ENCODE results near the gene PPP6R3. TPM values are rescaled to one million over a fixed set of nuclear protein-coding genes. Genes with fewer than 3 reads are reported as not detected.

Gene PPP6R3
- total RNA-seq, 1 experiment from 2014 or later = 138 TPM

- Histone ChIP-seq H4K8ac (replicated peaks; ENCODE audit: insufficient read length, low read depth, low read length) (no peak overlapping the region), H2BK120ac (ENCODE audit: low read depth, low read length, poor library complexity, severe bottlenecking) (no peak overlapping the region), H3K79me2 (ENCODE audit: insufficient read depth, low read length) (peaks cover 68% of the 10 kb centered on the region; the same call in 1 of the 2 replicates), H3K27ac (ENCODE audit: insufficient read length, low read depth, low read length) (no peak overlapping the region), H3K9ac (ENCODE audit: extremely low read depth, insufficient read length, low read length) (no peak overlapping the region), H3K4ac (ENCODE audit: low read depth, low read length) (no peak overlapping the region), H2AK5ac (ENCODE audit: insufficient read length, low read length) (no peak overlapping the region), H3K4me2 (ENCODE audit: insufficient read depth, insufficient read length, low read length) (no peak overlapping the region), H2AFZ (ENCODE audit: low read length) (no peak overlapping the region), H3K4me1 (ENCODE audit: insufficient read depth, low read length) (peaks cover 4% of the 10 kb centered on the region), H4K91ac (ENCODE audit: insufficient read length, low read depth, low read length) (no peak overlapping the region), H2BK12ac (ENCODE audit: insufficient read length, low read depth, low read length) (no peak overlapping the region), H3K23me2 (ENCODE audit: insufficient read length, low read depth, low read length, poor library complexity, severe bottlenecking) (no peaks in the 10 kb centered on the region), H3K79me1 (ENCODE audit: insufficient read depth, low read depth, low read length, poor library complexity, severe bottlenecking) (peaks cover 8% of the 10 kb centered on the region), H2BK5ac (ENCODE audit: insufficient read length, low read length) (no peak overlapping the region), H2BK15ac (ENCODE audit: low read depth, low read length) (no peak overlapping the region), H3K27me3 (ENCODE audit: insufficient read depth, low read length) (no peaks in the 10 kb centered on the region), H3K23ac (ENCODE audit: insufficient read length, low read depth, low read length) (no peak overlapping the region), H3K18ac (ENCODE audit: insufficient read length, low read depth, low read length) (no peak overlapping the region), H3K14ac (ENCODE audit: insufficient read depth, low read length) (no peak overlapping the region), H3T11ph (ENCODE audit: low read length) (no peak overlapping the region), H2BK20ac (ENCODE audit: low read depth, low read length, poor library complexity, severe bottlenecking) (no peak overlapping the region), H4K5ac (ENCODE audit: insufficient read length, low read depth, low read length) (no peak overlapping the region), H3K9me3 (ENCODE audit: control insufficient read depth, low read depth, low read length) (no peaks in the 10 kb centered on the region), H3K56ac (ENCODE audit: insufficient read length, low read depth, low read length) (no peak overlapping the region), H4K20me1 (ENCODE audit: control insufficient read depth, insufficient read depth, insufficient read length) (no peaks in the 10 kb centered on the region)
- TF ChIP-seq CTCF (conservative IDR thresholded peaks at IDR 0.05) = no peak
- Mint-ChIP-seq H3K9me3 (peaks cover 13 to 41% of the 10 kb centered on the region in 2 experiments; a peak in 4 of 5 replicates), H3K4me3 (no peak overlapping the region), H3K27me3 (ENCODE audit: low read depth) (no peaks in the 10 kb centered on the region), H3K27ac (no peak overlapping the region), H3K36me3 (ENCODE audit: insufficient read depth in 1 of 3, low read depth in 3 of 3) (peaks cover 53 to 64% (median 60%) of the 10 kb centered on the region in 3 experiments), H3K4me1 (peaks cover 48 to 55% of the 10 kb centered on the region in 2 experiments)
- no CpG with 5 or more reads among the region's 2 CpGs for WGBS (ENCODE audit: extremely low coverage, insufficient read length, low lambda C conversion rate)
- DNase-seq = no peak
Observed at GRCh38 chr11:68472778-68473177, 12.2 kb downstream of the PPP6R3 start.

All from H9 (cell line).